Peyer's patch (tissue), 4 donors: ENCODE data around the gene FMNL2.

Experiments used
- CTCF ChIP-seq, 6 experiments: fragments of 450-650 bp in 4 of 6; fragments of 200-600 bp in 2 of 6; sonication (generic) in 1 of 6; IDR thresholded peaks; one replicate each; pipeline ENCODE4 v1.5.1; 2017 to 2019; ENCODE audit warnings: antibody characterized with exemption in 6 of 6, mild to moderate bottlenecking in 3 of 6, moderate library complexity in 1 of 6
- POLR2A ChIP-seq, 2 donors: fragments of 450-650 bp; IDR thresholded peaks; one replicate each; pipeline ENCODE4 v1.5.1; 2017; ENCODE audit warnings: antibody characterized with exemption in 2 of 2, mild to moderate bottlenecking in 2 of 2, moderate library complexity in 2 of 2

- no peak for TF ChIP-seq CTCF (IDR thresholded peaks at IDR 0.05)
- no peak for TF ChIP-seq POLR2A (IDR thresholded peaks at IDR 0.05)
Measured at GRCh38 chr2:152464851-152465470, 130.0 kb downstream of the FMNL2 start.
